ENCODE data around the gene CTNNBL1. TPM values are rescaled to one million over a fixed set of nuclear protein-coding genes. Genes with fewer than 3 reads are reported as not detected.

CTNNBL1 gene
- total RNA-seq, 1 experiment from 2014 or later, result 64.4 TPM

- ChIA-PET CTCF (no interaction called here), POLR2A (no interaction called here)
- ATAC-seq (no peak), DNase-seq (ENCODE audit: low spot score) (no peak)
- Mint-ChIP-seq H3K4me1 (no peaks in the 10 kb centered on the region), H3K27me3 (ENCODE audit: low read depth) (no peaks in the 10 kb centered on the region), H3K36me3 (no peaks in the 10 kb centered on the region), H3K27ac (peak overlapping the region; percentile 68; the same call in 1 of the 2 replicates), H3K9me3 (no peaks in the 10 kb centered on the region), H3K4me3 (no peak overlapping the region)
- TF ChIP-seq E2F1 (CRISPR knock-in tag; IDR thresholded peaks at IDR 0.05) (no peak), SMAD4 (CRISPR knock-in tag; IDR thresholded peaks at IDR 0.05) (no peak), USF2 (CRISPR knock-in tag; IDR thresholded peaks at IDR 0.05) (no peak), GRHL2 (CRISPR knock-in tag; IDR thresholded peaks at IDR 0.05; ENCODE audit: insufficient replicate concordance, severe bottlenecking) (no peak), ELF4 (CRISPR knock-in tag; IDR thresholded peaks at IDR 0.05; ENCODE audit: low read depth) (no peak), ZNF219 (CRISPR knock-in tag; IDR thresholded peaks at IDR 0.05; ENCODE audit: borderline replicate concordance) (no peak), ZMAT4 (CRISPR knock-in tag; IDR thresholded peaks at IDR 0.05) (no peak), ZNF396 (CRISPR knock-in tag; IDR thresholded peaks at IDR 0.05; ENCODE audit: borderline replicate concordance) (no peak), NFYB (CRISPR knock-in tag; conservative IDR thresholded peaks at IDR 0.05; ENCODE audit: low read depth) (no peak), CTCF (IDR thresholded peaks at IDR 0.05) (no peak), IRF1 (CRISPR knock-in tag; IDR thresholded peaks at IDR 0.05) (no peak), E2F4 (CRISPR knock-in tag; IDR thresholded peaks at IDR 0.05; ENCODE audit: borderline replicate concordance, low read depth) (no peak), ATF1 (CRISPR knock-in tag; IDR thresholded peaks at IDR 0.05) (no peak), ATF2 (CRISPR knock-in tag; IDR thresholded peaks at IDR 0.05; ENCODE audit: borderline replicate concordance, low read depth) (no peak), ZNF671 (CRISPR knock-in tag; IDR thresholded peaks at IDR 0.05) (no peak)
These were observed 82.7 kb downstream of the CTNNBL1 start for GRCh38 chr20:37776526-37776925.

- POLR2A ChIA-PET, result interaction anchor here (0.8 kb wide), 1 partner anchor 11 kb away, joined by 3 read pairs; no protein-coding TSS in a partner anchor
- Mint-ChIP-seq H3K9me3 (no peaks in the 10 kb centered on the region), H3K27me3 (ENCODE audit: low read depth) (no peaks in the 10 kb centered on the region), H3K4me1 (no peaks in the 10 kb centered on the region), H3K36me3 (no peaks in the 10 kb centered on the region), H3K27ac (no peak overlapping the region), H3K4me3 (no peak overlapping the region)
- ATAC-seq (no peak), DNase-seq (ENCODE audit: low spot score) (no peak)
- CTCF ChIA-PET, result no interaction called here
- no peak for TF ChIP-seq ERG (CRISPR knock-in tag; IDR thresholded peaks at IDR 0.05)
- TF ChIP-seq ZNF232 (CRISPR knock-in tag; IDR thresholded peaks at IDR 0.05), result no peak
These were observed 83.5 kb downstream of the CTNNBL1 start for GRCh38 chr20:37777012-37777950.
